Peyer's patch (tissue), 4 donors: ENCODE data around the gene SLC25A30.

Experiments
- CTCF ChIP-seq, 6 experiments: fragments of 450-650 bp in 4 of 6; fragments of 200-600 bp in 2 of 6; sonication (generic) in 1 of 6; IDR thresholded peaks; one replicate each; pipeline ENCODE4 v1.5.1; 2017 to 2019; ENCODE audit warnings: antibody characterized with exemption in 6 of 6, mild to moderate bottlenecking in 3 of 6, moderate library complexity in 1 of 6
- POLR2A ChIP-seq, 2 donors: fragments of 450-650 bp; IDR thresholded peaks; one replicate each; pipeline ENCODE4 v1.5.1; 2017; ENCODE audit warnings: antibody characterized with exemption in 2 of 2, mild to moderate bottlenecking in 2 of 2, moderate library complexity in 2 of 2

DNA sequence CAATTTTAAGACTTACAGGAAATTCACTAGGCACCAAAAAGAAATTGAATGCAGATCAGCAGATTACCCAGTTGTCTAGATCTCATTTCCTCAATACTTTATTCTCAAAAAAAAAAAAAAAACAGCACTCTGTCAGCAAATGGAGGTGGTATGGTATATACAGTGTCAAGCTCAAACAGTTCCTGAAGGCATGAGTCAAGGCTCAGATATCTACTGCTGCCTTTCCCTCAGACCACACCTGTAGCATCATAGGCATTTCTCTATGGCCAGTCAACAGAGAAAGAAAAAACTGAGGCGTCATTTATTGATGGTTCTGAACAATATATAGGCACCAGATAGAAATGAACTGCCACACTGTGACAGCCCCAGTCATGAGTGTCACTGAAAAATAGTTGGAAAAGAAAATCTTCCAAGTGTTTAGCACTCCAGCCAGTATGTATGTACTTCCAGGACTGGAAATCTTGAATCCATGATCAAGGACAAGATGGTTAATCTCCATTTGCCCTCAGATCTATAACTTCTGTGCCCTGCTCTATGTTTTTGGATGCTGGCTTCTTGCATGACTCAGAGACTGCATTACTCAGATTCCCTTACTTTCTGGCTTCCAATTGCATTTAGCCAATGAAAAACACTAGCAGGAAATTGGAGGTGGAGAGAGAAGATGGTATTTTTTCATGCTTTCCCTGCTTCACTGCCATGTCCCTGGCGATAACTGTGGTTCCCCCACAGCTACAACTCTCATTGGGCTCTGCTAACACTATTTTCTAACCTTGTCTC is 38.2 kb upstream of the SLC25A30 start:
- TF ChIP-seq CTCF (IDR thresholded peaks at IDR 0.05) = no peak
- no peak for TF ChIP-seq POLR2A (IDR thresholded peaks at IDR 0.05)
